LHCN-M2 (cell line): Measurements from ENCODE around the gene CTNNBL1. TPM values are rescaled to one million over a fixed set of nuclear protein-coding genes. Genes with fewer than 3 reads are reported as not detected.

Source experiments
- DNase-seq: peaks from one replicate; pipeline ENCODE4 v3.0.0-alpha.2; 2012; ENCODE audit warnings: low read depth
- total RNA-seq: library from RNA; depleted of rRNA; stranded (reverse); fragments of >200 nt; gene quantifications from 2 replicates; pipeline ENCODE4 v1.2.3, GENCODE V29; 2014; rRNA removed

Gene CTNNBL1
- total RNA-seq, 1 experiment from 2014 or later, result 41.7 TPM

DNA sequence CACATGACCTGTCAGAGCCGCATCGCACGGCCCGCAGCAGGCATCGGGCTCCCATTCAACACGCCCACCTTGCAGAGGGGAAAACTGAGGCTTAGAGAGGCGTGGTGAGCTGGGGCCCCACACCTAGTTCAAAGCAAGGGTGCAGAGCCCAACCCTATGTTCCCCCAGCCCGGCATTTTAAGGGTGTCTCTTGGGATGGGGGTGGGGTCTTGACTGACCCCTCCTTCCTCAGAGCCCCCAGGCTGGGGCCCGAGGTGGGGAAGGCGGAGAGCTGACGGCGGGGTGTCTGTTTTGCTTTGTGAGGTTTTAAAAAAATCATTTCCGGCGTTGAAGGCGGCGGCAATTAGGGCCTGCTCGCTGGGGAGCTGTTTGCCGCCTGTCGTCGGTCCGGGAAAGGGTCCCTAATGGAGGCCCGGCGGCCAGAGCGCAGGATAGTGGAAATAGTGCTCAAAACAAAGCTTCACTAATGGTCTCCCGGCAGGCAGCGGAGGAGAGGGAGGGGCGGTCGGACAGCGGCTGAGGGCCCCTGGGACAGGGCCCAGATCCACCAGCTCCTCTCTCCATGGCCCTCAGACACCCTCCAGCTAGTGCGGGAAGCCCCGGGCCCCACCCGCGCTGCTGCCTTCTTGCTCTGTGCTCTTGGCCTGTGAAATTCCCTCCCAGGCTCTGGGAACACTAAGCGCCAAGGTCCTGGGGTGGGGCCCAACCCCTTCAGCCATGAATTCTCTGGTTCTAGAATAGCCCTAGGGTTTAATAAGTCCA, 221.0 kb downstream of the CTNNBL1 start:
- no peak for DNase-seq

- no peak for DNase-seq
These were observed 221.6 kb downstream of the CTNNBL1 start for GRCh38 chr20:37915434-37915787.

DNA sequence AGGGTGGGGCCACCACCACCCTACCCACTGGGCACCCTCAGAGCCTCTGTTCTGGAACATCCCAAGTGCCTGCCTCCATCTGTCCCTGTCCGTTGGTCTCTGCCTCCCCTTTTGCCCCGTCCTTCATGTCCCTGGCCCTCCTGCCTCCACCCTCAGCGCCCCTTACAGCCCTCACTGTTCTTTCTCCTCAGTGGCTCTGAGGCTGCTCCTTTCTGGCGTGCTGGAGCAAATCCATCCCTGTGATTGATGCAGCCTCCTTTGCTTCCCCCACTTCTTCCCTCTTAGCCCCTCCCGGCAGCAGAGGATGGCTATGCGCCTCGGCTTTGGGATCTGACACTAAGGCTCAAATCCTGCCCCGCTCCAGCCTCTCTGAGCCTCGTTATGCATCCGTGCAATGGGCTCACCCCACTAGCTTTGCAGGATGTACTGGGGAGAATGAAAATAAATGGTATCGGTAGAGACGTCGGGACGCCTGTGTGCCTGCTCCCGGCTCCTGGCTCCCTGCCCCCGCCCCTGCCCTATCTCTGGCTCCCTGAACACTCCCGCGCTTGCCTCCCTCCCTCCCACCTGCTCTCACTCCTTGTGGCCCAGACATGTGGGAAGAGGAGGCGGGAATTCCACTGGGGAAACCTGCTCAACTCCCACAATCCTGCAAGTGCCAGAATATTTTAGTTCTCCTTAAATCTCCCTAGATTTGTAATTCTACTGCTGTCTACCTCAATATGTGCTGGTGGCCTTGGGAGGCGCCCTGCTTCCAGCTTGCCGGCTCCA, 222.2 kb downstream of the CTNNBL1 start:
- DNase-seq, result no peak

DNA sequence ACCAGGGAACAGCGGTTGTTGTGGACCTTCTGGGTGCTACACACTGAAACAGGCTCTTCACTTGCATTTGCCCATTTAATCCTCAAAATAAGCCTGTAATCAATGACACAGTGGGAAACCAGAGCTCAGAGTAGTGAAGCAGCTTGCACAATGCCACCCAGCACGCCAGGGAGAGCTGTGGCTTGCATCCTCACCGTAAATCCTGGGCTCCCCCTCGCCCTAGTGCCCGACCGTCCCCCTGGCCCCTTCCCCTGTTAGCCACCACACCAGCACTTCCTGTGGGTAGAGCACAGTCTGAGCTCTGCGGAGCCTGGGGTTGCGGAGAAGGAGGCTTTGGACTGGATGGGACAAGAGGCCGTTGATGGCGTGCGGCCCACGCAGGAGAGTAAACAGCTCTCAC, 223.6 kb downstream of the CTNNBL1 start:
- DNase-seq, result no peak

DNA sequence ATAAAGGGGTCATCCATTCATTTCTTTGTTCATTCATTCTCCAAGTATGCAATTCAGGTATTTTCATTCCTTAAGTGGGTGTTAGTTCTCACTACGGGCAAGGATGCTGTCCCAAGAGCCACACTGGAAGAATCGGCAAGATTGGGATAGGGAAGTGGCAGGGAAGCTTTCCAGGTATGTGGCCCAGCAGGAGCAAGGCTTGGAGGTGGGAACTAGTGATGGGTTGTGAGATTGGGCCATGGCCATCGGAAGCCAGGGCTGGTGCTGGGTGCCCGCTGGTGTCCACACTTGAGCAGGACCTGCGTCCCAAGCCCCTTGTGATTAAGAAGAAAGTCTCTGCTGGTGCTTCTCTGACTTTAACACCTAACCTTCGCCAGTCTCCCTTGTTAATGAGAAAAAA, 224.2 kb downstream of the CTNNBL1 start:
- DNase-seq, result no peak

DNA sequence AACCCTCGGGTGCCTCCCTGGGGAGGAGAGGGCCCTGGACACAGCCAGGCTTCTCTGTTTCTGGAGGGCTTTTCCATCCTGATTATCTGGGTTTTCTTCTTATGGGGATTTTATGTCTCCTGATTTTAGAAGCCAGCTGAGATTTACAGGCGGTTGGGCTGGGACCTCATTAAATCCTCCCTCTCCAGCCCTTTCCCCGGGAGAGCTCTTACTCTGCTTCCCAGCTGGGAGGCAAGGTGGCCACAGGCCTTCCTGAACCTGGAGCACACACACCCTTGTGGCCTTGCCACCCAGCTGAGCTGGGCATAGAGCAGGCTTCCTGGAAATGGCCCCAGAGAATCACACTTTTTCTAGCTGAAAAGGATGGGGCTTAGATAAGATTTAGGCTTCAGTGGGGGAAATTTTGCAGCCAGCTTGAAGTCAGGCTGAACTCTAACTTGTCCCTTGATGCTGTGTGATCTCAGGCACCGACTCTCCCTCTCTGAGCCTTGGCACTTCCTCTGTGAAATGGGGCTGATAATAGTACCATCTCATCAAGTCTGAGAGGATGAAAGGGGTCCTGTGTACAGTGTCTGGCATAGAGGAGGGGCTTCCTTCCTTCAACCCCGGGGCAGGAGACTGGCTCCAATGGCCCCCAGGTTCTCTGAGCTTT, 225.7 kb downstream of the CTNNBL1 start:
- DNase-seq, result no peak

- DNase-seq, result no peak
These were observed 226.4 kb downstream of the CTNNBL1 start for GRCh38 chr20:37920270-37920669.

DNA sequence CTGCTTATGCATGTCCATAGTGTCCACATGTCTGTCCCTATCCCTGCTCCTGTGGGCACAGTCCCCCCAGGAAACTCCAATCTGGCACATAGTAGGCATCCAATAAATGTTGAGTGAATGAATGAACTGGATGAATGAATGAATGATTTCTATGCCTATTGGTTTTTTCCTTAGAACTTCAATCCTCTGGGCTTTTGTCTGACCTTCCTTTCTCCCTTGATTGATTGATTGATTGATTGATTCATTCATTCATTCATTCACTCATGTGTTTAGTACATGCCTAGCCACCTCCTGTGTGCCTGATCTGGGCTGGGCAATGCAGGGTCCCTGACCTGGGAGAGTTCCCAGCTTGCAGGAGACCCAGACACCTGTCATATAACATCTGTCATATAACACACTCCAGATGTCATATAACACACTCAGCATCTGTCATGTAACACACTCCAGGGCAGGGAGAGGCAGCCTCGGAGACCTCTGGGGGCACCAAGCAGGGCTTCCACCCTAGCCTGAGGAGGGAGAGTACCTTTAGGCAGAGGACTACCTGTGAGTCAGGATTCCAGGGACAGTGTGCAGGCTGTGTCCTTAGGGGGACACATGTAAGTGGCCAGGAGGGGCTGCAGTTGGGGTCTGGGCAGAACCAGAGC, 227.0 kb downstream of the CTNNBL1 start:
- no peak for DNase-seq

DNA sequence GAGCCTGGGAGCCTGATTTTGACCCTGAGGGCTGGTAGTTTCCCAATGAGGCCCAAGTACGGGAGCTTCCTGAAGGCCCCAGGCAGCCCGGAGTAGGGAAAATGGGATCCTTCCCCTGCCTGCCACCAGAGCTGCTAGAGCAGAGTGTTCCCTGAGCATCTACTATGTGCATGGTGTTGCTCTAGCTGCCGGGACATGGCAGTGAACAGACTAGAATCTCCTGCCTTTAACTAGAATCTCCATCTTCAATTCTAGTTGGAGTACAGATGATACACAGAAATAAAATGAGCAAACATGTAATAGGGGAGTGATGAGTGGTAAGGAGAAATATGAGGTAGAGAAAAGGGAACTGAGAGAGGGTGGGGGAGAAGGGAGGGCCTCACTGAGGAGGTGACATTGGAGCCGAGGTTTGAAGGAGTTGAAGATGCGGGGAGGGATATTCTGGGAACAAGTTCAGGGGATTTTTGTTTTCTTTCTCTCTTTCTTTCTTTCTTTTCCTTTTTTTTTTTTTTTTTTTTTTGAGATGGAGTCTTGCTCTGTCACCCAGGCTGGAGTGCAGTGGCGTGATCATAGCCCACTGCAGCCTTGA, 227.6 kb downstream of the CTNNBL1 start:
- no peak for DNase-seq

Other genes with a start within 250 kb of the CTNNBL1 start
- 0.26 TPM in 1 of 2 replicates, not detected in the other for gene NNAT, start 172.8 kb upstream of the CTNNBL1 start, total RNA-seq
- gene BLCAP, start 166.2 kb upstream of the CTNNBL1 start, total RNA-seq, result 82.2 and 108 TPM in 2 replicates
- gene VSTM2L, start 209.1 kb downstream of the CTNNBL1 start, total RNA-seq, result 35.2 and 47.3 TPM in 2 replicates